OCI-M2 (cell line): ENCODE data around the gene MRPS7.

Experiments used
- DNase-seq: peaks from one replicate; lab custom pipeline; 2025; ENCODE audit not compliant: unreplicated experiment; lab: John Stamatoyannopoulos, UW

MRPS7 gene

GRCh38 chr17:75261336-75262111 lies at the start of gene MRPS7, which contains the start of gene GGA3:
MRPS7 (plus strand) TSS chr17:75261879; CDS start chr17:75261901, 22 bp downstream.
GGA3 (minus strand) TSS chr17:75261606; CDS start chr17:75261587, 19 bp downstream.
- DNase-seq, result peak; percentile 58

- no peak for DNase-seq
These were observed 43.5 kb upstream of the MRPS7 start for GRCh38 chr17:75218131-75218530.

DNA sequence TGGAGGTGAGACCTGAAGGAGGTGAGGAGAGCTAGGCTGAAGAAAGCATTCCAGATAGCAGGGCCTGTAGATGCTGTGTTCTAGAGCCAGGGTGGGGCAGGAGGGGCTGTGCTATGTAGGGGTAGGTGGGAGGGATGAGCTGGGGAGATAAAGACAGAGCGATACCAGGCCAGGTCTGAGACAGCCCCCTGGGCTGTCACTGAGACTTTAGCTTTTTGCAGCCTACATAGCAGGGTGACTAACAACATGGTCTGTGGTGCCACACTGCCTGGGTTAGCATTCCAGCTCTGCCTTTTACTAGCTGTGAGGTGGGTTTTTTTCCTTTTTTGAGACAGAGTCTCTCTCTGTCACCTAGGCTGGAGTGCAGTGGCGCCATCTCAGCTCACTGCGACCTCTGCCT lies 41.9 kb upstream of the MRPS7 start:
- DNase-seq, result no peak

- DNase-seq, result no peak
These were observed 36.7 kb upstream of the MRPS7 start for GRCh38 chr17:75225016-75225415.

GRCh38 chr17:75227729-75228128 lies 34.0 kb upstream of the MRPS7 start:
- DNase-seq, result no peak

DNA sequence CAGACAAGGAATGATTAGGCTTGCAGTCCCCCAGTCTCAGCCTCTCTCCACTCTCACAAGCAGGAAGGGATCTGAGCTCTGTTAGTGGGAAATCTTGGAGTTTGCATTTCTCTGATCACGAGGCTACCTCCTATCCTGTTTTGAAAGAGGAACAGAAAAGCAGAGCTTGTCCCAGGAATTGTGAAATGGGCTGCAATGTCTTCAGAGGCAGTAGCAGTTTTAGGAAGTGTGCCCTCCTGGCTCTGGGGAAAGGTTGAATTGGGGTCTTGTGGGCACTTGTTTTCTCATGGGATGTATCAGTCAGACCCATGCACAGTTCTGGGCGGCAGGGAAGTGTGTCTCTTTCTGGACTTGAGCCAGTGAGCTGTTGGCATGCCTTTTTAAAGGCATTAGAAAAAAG lies 33.4 kb upstream of the MRPS7 start:
- DNase-seq, result no peak

GRCh38 chr17:75228847-75229246 lies 32.8 kb upstream of the MRPS7 start:
- no peak for DNase-seq

GRCh38 chr17:75231071-75231470 lies 30.6 kb upstream of the MRPS7 start:
- DNase-seq, result no peak

DNA sequence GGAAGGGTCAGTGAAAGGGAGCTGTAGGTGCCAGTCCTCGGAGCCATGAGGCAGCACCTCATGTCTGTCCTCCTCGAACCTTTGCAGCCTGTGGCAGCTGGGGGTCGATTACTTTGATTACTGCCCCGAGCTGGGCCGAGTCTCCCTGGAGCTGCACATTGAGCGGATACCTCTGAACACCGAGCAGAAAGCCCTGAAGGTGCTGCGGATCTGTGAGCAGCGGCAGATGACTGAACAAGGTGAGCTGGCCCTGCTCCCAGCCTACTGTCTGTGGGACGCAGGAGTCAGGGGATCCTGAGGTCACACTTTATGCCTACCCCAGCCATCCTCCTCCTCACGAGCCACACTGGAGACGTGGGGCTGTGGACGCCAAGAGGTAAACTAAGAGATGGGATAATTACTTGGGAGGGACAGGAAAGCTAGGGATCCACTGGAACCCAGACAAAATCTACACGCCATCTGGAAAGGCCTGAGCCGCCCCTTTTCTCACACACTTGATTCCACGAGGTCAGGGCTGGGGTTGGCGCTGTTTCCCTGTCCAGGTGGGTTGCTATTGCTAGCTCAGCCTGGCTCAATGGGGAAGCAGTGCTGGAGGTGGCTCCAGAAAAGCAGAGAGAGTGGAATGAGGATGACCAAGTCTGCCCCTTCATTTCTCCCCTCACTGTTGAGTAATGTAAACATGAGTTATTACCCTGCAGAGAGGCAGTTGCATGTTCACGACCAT lies 29.8 kb upstream of the MRPS7 start:
- no peak for DNase-seq

DNA sequence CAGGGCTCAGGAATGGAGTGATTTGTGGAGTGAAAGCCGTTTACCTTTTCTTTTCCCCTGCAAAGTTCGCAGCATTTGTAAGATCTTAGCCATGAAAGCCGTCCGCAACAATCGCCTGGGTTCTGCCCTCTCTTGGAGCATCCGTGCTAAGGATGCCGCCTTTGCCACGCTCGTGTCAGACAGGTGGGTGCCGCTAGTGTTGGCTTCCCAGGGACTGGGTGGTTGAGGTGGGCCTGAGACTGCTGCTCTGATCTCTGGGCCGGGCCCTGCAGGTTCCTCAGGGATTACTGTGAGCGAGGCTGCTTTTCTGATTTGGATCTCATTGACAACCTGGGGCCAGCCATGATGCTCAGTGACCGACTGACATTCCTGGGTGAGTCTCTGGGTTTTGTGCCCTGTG lies 28.9 kb upstream of the MRPS7 start:
- no peak for DNase-seq

DNA sequence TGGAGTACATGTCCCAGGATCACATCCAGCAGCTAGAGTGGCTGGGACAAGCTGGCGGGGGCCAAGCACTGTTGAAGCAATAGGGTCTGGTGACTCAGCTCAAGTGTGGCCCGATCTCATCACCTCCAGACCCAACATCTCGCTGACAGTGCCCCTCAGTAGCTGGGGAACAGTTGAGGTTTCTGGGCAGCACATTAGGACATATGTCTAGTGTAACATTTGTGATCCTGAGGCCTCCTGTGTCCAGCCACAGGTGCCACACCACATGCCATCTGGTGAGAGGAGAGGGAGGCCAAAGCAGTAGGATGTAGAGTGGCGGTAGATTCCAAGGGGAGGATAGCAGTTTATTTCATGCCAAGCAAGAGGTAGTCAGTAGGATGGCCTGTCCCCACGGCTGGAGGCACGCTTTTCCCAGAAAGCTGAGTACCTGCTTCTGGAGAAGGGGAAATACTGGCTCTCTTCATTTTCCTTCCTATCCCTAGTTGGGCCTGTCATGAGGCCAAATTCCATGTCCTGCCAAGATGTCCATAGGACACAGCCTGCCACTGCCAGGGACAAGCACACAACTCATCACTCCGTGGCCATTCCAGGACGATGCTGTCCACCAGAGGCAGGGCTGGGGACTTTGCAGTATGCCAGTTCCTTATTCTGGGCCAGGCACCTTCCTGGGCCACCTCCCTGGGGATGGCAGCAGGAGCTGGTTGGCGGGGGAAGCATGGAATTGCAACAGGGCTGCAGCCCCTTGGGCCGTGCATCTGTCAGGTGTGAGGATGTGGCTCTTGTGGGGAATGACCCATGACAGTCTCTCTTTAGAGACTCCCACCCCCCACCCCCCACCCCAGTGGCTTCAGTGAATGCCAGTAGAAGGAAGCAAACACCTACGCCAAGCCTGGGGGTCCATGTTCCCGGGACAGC lies 24.3 kb upstream of the MRPS7 start:
- no peak for DNase-seq

- no peak for DNase-seq
These were observed 23.6 kb upstream of the MRPS7 start for GRCh38 chr17:75238020-75238580.

GRCh38 chr17:75238684-75239191 lies 22.9 kb upstream of the MRPS7 start:
- DNase-seq, result no peak

DNA sequence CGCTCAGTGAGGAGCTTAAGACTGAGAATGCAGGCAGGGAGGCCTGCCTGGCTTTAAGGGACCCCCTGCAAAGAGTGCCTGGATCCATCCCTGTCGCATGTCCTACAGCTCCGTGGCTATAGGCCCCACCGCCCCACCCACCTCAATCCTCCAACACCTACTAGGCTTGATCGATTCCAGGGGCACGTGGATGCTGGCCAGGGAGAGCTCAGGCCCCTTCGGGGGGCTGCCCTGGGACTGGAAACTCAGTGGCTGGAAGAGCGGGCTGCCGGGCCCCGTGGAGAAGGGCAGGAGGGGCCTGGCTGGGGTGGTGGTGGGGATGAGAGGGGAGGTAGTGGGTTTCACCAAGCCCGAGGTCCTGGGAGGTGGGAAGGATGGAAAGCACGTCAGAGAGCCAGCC lies 22.5 kb upstream of the MRPS7 start:
- DNase-seq, result no peak

- no peak for DNase-seq
These were observed 21.8 kb upstream of the MRPS7 start for GRCh38 chr17:75239778-75240393.

- no peak for DNase-seq
These were observed 21.1 kb upstream of the MRPS7 start for GRCh38 chr17:75240394-75241142.

DNA sequence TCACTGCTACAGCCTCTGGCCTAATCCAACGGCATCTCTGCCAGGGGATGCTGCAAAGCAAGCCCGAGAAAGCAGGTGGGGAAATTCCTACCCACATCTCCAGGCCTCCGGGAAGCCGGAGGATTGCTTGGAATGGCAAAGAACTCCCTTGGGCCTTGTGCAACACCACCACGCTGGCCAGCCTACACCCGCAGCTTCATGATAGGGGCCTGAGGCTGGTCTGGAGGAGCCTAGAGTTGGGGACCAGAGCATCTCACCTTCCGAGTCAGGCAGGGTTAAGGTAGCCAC lies 20.6 kb upstream of the MRPS7 start:
- no peak for DNase-seq

GRCh38 chr17:75241502-75241901 lies 20.2 kb upstream of the MRPS7 start:
- DNase-seq, result no peak

DNA sequence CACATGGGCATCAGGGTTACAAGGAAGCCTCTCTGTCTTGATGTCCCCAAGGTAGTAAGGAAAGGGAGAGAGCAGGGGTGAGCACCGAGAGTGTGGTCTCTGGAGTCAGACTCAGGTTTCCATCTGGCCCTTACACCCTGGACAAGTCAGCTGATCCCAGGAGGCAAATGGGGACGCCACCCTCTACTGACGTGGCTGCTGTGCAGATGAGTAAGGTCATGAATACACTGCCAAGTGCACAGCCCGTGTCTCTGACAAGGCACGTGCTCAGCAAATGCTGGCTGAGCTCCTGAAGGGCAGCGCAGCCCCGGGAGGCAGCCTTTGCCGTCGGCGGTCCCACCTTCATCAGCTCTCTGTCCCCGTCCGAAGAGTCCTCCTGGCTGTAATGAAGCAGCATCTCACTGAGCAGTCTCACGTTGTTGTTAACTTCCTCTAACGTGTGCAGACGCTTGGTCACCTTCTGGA lies 19.7 kb upstream of the MRPS7 start:
- DNase-seq, result no peak
